ENCODE data around the gene FAM124B. TPM values are rescaled to one million over a fixed set of nuclear protein-coding genes. Genes with fewer than 3 reads are reported as not detected.

Gene FAM124B
- total RNA-seq, 1 donor from 2014 or later: not detected

GRCh38 chr2:224349396-224349795, 52.5 kb downstream of the FAM124B start:
- DNase-seq (ENCODE audit: low spot score, unreplicated experiment): no peak
- no peak overlapping the region for H3K27ac Mint-ChIP-seq
- peaks cover 2% of the 10 kb centered on the region for H3K36me3 Mint-ChIP-seq (ENCODE audit: insufficient read depth)
- H3K4me1 Mint-ChIP-seq (ENCODE audit: low read depth): no peaks in the 10 kb centered on the region
- TF ChIP-seq CTCF (IDR thresholded peaks at IDR 0.05; ENCODE audit: unreplicated experiment): no peak
- peaks cover 7% of the 10 kb centered on the region for H3K9me3 Mint-ChIP-seq (ENCODE audit: low read depth)
- no peak overlapping the region for H3K4me3 Mint-ChIP-seq (ENCODE audit: low read depth)
- no peaks in the 10 kb centered on the region for H3K27me3 Mint-ChIP-seq

- TF ChIP-seq CTCF (IDR thresholded peaks at IDR 0.05; ENCODE audit: unreplicated experiment): no peak
- no peak for DNase-seq (ENCODE audit: low spot score, unreplicated experiment)
- Mint-ChIP-seq H3K36me3 (ENCODE audit: insufficient read depth) (peaks cover 2% of the 10 kb centered on the region), H3K9me3 (ENCODE audit: low read depth) (peaks cover 7% of the 10 kb centered on the region), H3K4me1 (ENCODE audit: low read depth) (peaks cover 1% of the 10 kb centered on the region), H3K4me3 (ENCODE audit: low read depth) (no peak overlapping the region), H3K27ac (no peak overlapping the region), H3K27me3 (no peaks in the 10 kb centered on the region)
Observed at GRCh38 chr2:224347176-224348051, 54.5 kb downstream of the FAM124B start.

- DNase-seq (ENCODE audit: low spot score, unreplicated experiment): no peak
- Mint-ChIP-seq H3K27me3 (no peaks in the 10 kb centered on the region), H3K9me3 (ENCODE audit: low read depth) (peaks cover 7% of the 10 kb centered on the region), H3K36me3 (ENCODE audit: insufficient read depth) (peaks cover 2% of the 10 kb centered on the region), H3K4me1 (ENCODE audit: low read depth) (peaks cover 1% of the 10 kb centered on the region), H3K4me3 (ENCODE audit: low read depth) (no peak overlapping the region), H3K27ac (no peak overlapping the region)
- no peak for TF ChIP-seq CTCF (IDR thresholded peaks at IDR 0.05; ENCODE audit: unreplicated experiment)
Observed at GRCh38 chr2:224345492-224345891, 56.4 kb downstream of the FAM124B start.

- no peak for TF ChIP-seq CTCF (IDR thresholded peaks at IDR 0.05; ENCODE audit: unreplicated experiment)
- H3K27me3 Mint-ChIP-seq: no peaks in the 10 kb centered on the region
- H3K4me3 Mint-ChIP-seq (ENCODE audit: low read depth): no peak overlapping the region
- peaks cover 2% of the 10 kb centered on the region for H3K36me3 Mint-ChIP-seq (ENCODE audit: insufficient read depth)
- H3K4me1 Mint-ChIP-seq (ENCODE audit: low read depth): peaks cover 1% of the 10 kb centered on the region
- no peak for DNase-seq (ENCODE audit: low spot score, unreplicated experiment)
- peaks cover 7% of the 10 kb centered on the region for H3K9me3 Mint-ChIP-seq (ENCODE audit: low read depth)
- no peak overlapping the region for H3K27ac Mint-ChIP-seq
Observed at GRCh38 chr2:224343226-224343625, 58.7 kb downstream of the FAM124B start.

- Mint-ChIP-seq H3K27ac (no peak overlapping the region), H3K4me1 (ENCODE audit: low read depth) (peaks cover 2% of the 10 kb centered on the region), H3K9me3 (ENCODE audit: low read depth) (peaks cover 5% of the 10 kb centered on the region), H3K27me3 (no peaks in the 10 kb centered on the region), H3K4me3 (ENCODE audit: low read depth) (no peak overlapping the region), H3K36me3 (ENCODE audit: insufficient read depth) (no peaks in the 10 kb centered on the region)
- DNase-seq (ENCODE audit: low spot score, unreplicated experiment): no peak
- TF ChIP-seq CTCF (IDR thresholded peaks at IDR 0.05; ENCODE audit: unreplicated experiment): no peak
Observed at GRCh38 chr2:224335991-224336390, 65.9 kb downstream of the FAM124B start.

Measured in progenitor cell of endocrine pancreas (in vitro differentiated cells).